ENCODE measurements around the gene LAMA5. TPM values are rescaled to one million over a fixed set of nuclear protein-coding genes. Genes with fewer than 3 reads are reported as not detected.

LAMA5 gene
- total RNA-seq, 1 donor from 2014 or later: 240 TPM

GRCh38 chr20:62323980-62324906 is 42.9 kb downstream of the LAMA5 start:
- DNase-seq (ENCODE audit: low read depth): no peak
- no peak for TF ChIP-seq CTCF (conservative IDR thresholded peaks at IDR 0.05; ENCODE audit: low read depth, low read length)
- no peak overlapping the region for H3K4me3 ChIP-seq (ENCODE audit: low read depth, low read length)

GRCh38 chr20:62323146-62323979 is 43.7 kb downstream of the LAMA5 start:
- DNase-seq (ENCODE audit: low read depth): no peak
- H3K4me3 ChIP-seq (ENCODE audit: low read depth, low read length): no peak overlapping the region
- TF ChIP-seq CTCF (conservative IDR thresholded peaks at IDR 0.05; ENCODE audit: low read depth, low read length): no peak

GRCh38 chr20:62322492-62323041 is 44.5 kb downstream of the LAMA5 start:
- no peak for TF ChIP-seq CTCF (conservative IDR thresholded peaks at IDR 0.05; ENCODE audit: low read depth, low read length)
- no peak for DNase-seq (ENCODE audit: low read depth)
- H3K4me3 ChIP-seq (ENCODE audit: low read depth, low read length): no peak overlapping the region

- DNase-seq (ENCODE audit: low read depth): no peak
- no peak for TF ChIP-seq CTCF (conservative IDR thresholded peaks at IDR 0.05; ENCODE audit: low read depth, low read length)
- H3K4me3 ChIP-seq (ENCODE audit: low read depth, low read length): no peak overlapping the region
Measured at GRCh38 chr20:62321975-62322374, 45.1 kb downstream of the LAMA5 start.

- no peak overlapping the region for H3K4me3 ChIP-seq (ENCODE audit: low read depth, low read length)
- TF ChIP-seq CTCF (conservative IDR thresholded peaks at IDR 0.05; ENCODE audit: low read depth, low read length): no peak
- DNase-seq (ENCODE audit: low read depth): no peak
Measured at GRCh38 chr20:62321521-62321948, 45.6 kb downstream of the LAMA5 start.

GRCh38 chr20:62320581-62321354 is 46.3 kb downstream of the LAMA5 start:
- no peak overlapping the region for H3K4me3 ChIP-seq (ENCODE audit: low read depth, low read length)
- no peak for TF ChIP-seq CTCF (conservative IDR thresholded peaks at IDR 0.05; ENCODE audit: low read depth, low read length)
- DNase-seq (ENCODE audit: low read depth): no peak

Data from epithelial cell of proximal tubule (primary cell).